Measurements from ENCODE around the gene CLDN1. TPM values are rescaled to one million over a fixed set of nuclear protein-coding genes. Genes with fewer than 3 reads are reported as not detected.

The CLDN1 gene
- total and polyA plus RNA-seq, 2 of the 8 experiments (the other 6 are each of a cell fraction or from before 2014, with no cell fraction given), result 3.1 to 6.1 TPM

DNA sequence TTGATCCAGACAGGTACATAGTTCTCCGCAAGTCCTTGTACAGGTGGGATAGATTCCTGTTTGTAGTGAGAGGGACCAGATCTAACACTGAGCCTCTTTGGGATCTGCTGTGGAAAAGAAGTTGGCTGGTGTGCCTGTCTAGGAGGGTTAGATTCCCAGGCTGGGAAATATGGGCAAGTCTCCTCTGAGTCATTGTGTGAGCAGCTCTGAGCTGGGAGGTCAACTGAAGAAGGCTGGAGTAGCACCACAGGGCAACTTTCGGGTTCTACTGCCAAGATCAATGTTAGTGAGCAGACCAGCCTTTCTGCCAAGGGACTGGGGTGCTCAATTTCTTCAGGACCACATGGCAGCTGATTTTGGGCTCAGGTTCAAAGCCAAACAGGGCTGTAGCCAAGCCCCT lies 33.4 kb downstream of the CLDN1 start:
- no peak overlapping the region for H2AK5ac ChIP-seq (ENCODE audit: low read depth, low read length)
- peaks cover 3 to 5% of the 10 kb centered on the region in 2 experiments; a peak in 2 of 4 replicates for H3K9me3 ChIP-seq (ENCODE audit: insufficient read depth in 2 of 2, low read depth in 1 of 2, low read length in 1 of 2)
- no peak overlapping the region for H3K56ac ChIP-seq (replicated peaks; ENCODE audit: insufficient read length, low read depth, low read length)
- no peak overlapping the region for H2BK20ac ChIP-seq (ENCODE audit: low read length)
- H3K27me3 ChIP-seq (replicated peaks in 1 of 4; ENCODE audit: control insufficient read depth in 3 of 4, extremely low read depth in 1 of 4, insufficient read depth in 3 of 4, low read length in 3 of 4), result no peaks in the 10 kb centered on the region
- no peak overlapping the region for H2BK5ac ChIP-seq (ENCODE audit: low read depth, low read length)
- H4K8ac ChIP-seq (ENCODE audit: extremely low read depth, insufficient read depth, low read length), result no peak overlapping the region
- no peak overlapping the region for H3K23ac ChIP-seq (ENCODE audit: insufficient read length)
- POLR2A ChIA-PET (ENCODE audit: partially characterized antibody), result no interaction called here
- H3K4ac ChIP-seq (replicated peaks; ENCODE audit: insufficient read length, low read depth, low read length), result no peak overlapping the region
- no peaks in the 10 kb centered on the region for H3K79me1 ChIP-seq (ENCODE audit: low read depth, low read length)
- no peak overlapping the region for H3K27ac ChIP-seq (ENCODE audit: low read depth, low read length)
- H2BK12ac ChIP-seq (ENCODE audit: low read depth, low read length), result no peak overlapping the region
- H3K23me2 ChIP-seq (ENCODE audit: low read depth, low read length), result no peaks in the 10 kb centered on the region
- no peak overlapping the region for H2BK120ac ChIP-seq (replicated peaks; ENCODE audit: low read depth, low read length)
- H3K4me2 ChIP-seq (ENCODE audit: insufficient read depth in 1 of 2, low read depth in 2 of 2, low read length in 2 of 2), result no peak overlapping the region
- no peak overlapping the region for H4K5ac ChIP-seq (ENCODE audit: insufficient read length, low read depth, low read length)
- H3K14ac ChIP-seq (ENCODE audit: insufficient read length), result no peak overlapping the region
- no peaks in the 10 kb centered on the region for H3K79me2 ChIP-seq (ENCODE audit: control insufficient read depth in 1 of 2, insufficient read depth in 2 of 2, low read length in 2 of 2)
- no peak for DNase-seq (ENCODE audit: low read depth in 1 of 2, low spot score in 2 of 2)
- FAIRE-seq, result no peak
- no peak overlapping the region for H3K18ac ChIP-seq (ENCODE audit: extremely low read depth, low read length)
- H3K36me3 ChIP-seq (ENCODE audit: control insufficient read depth in 2 of 4, insufficient read depth in 4 of 4, low read length in 3 of 4), result no peaks in the 10 kb centered on the region
- no peaks in the 10 kb centered on the region for H4K20me1 ChIP-seq (replicated peaks in 1 of 2; ENCODE audit: control insufficient read depth in 1 of 2, insufficient read depth in 2 of 2, low read length in 2 of 2)
- no peak overlapping the region for H4K91ac ChIP-seq (replicated peaks; ENCODE audit: insufficient read length, low read length)
- no peak overlapping the region for H3K4me3 ChIP-seq (ENCODE audit: extremely low read depth in 1 of 4, insufficient read depth in 2 of 4, low read depth in 3 of 4, low read length in 4 of 4)
- no peaks in the 10 kb centered on the region for H3K4me1 ChIP-seq (replicated peaks in 1 of 4; ENCODE audit: control insufficient read depth in 3 of 4, insufficient read depth in 4 of 4, low read length in 3 of 4)
- no peak overlapping the region for H3K9ac ChIP-seq (replicated peaks in 1 of 4; ENCODE audit: extremely low read depth in 1 of 4, low read depth in 3 of 4, low read length in 3 of 4)
- 64% methylated on average over 2 of the region's 2 CpGs; no CpG with 5 or more reads in 1 of the 2 experiments for WGBS, 2 experiments (ENCODE audit: extremely low coverage in 1 of 2, insufficient coverage in 1 of 2, insufficient read length in 1 of 2, insufficient replicate concordance in 2 of 2, low coverage in 1 of 2, low lambda C conversion rate in 2 of 2, missing lambda C conversion rate in 1 of 2)
- CTCF ChIA-PET (ENCODE audit: partially characterized antibody), result interaction anchor here (1.8 kb wide), 1 partner anchor 33 kb away, joined by 5 read pairs; the partner anchor contains the start of gene CLDN1
- no peak overlapping the region for H2BK15ac ChIP-seq (ENCODE audit: low read length)
- H2AFZ ChIP-seq (ENCODE audit: low read length), result no peak overlapping the region
- TF ChIP-seq, protein P1, sequence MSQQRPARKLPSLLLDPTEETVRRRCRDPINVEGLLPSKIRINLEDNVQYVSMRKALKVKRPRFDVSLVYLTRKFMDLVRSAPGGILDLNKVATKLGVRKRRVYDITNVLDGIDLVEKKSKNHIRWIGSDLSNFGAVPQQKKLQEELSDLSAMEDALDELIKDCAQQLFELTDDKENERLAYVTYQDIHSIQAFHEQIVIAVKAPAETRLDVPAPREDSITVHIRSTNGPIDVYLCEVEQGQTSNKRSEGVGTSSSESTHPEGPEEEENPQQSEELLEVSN (IDR thresholded peaks at IDR 0.05), result no peak
- TF ChIP-seq NRF1 (IDR thresholded peaks at IDR 0.05; ENCODE audit: low read depth, low read length) (no peak), EP300 (IDR thresholded peaks at IDR 0.05; ENCODE audit: borderline replicate concordance in 1 of 2, low read depth in 2 of 2, low read length in 2 of 2) (no peak), HDAC2 (IDR thresholded peaks at IDR 0.05; ENCODE audit: borderline replicate concordance in 1 of 2, low read depth in 2 of 2, low read length in 2 of 2) (no peak), POLR2A (IDR thresholded peaks at IDR 0.05; ENCODE audit: control extremely low read depth in 1 of 2, low read depth in 2 of 2, low read length in 2 of 2) (no peak), ASH2L (IDR thresholded peaks at IDR 0.05; ENCODE audit: low read length) (no peak), HDAC6 (IDR thresholded peaks at IDR 0.05; ENCODE audit: low read depth, low read length) (no peak), CBX5 (IDR thresholded peaks at IDR 0.05; ENCODE audit: low read depth, low read length) (no peak), SAP30 (IDR thresholded peaks at IDR 0.05; ENCODE audit: insufficient read depth, insufficient replicate concordance, low read length) (no peak), SP2 (IDR thresholded peaks at IDR 0.05; ENCODE audit: low read length) (no peak)
- TF ChIP-seq, protein P2, sequence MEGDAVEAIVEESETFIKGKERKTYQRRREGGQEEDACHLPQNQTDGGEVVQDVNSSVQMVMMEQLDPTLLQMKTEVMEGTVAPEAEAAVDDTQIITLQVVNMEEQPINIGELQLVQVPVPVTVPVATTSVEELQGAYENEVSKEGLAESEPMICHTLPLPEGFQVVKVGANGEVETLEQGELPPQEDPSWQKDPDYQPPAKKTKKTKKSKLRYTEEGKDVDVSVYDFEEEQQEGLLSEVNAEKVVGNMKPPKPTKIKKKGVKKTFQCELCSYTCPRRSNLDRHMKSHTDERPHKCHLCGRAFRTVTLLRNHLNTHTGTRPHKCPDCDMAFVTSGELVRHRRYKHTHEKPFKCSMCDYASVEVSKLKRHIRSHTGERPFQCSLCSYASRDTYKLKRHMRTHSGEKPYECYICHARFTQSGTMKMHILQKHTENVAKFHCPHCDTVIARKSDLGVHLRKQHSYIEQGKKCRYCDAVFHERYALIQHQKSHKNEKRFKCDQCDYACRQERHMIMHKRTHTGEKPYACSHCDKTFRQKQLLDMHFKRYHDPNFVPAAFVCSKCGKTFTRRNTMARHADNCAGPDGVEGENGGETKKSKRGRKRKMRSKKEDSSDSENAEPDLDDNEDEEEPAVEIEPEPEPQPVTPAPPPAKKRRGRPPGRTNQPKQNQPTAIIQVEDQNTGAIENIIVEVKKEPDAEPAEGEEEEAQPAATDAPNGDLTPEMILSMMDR (IDR thresholded peaks at IDR 0.05; ENCODE audit: control extremely low read depth in 1 of 3, insufficient read depth in 1 of 3, low read depth in 1 of 3, low read length in 3 of 3), result no peak

Measured in H1 (cell line).